AG09309 (cell line): ENCODE measurements around the gene PDE2A.

Source experiments
- DNase-seq: peaks from one replicate; pipeline ENCODE4 v3.0.0-alpha.2; 2010; ENCODE audit warnings: low read depth
- H3K4me3 ChIP-seq: 2 replicates; pipeline ENCODE4 v1.5.1; 2011; ENCODE audit warnings: mild to moderate bottlenecking, low read depth, low read length, moderate library complexity; ENCODE audit not compliant: control insufficient read depth
- CTCF ChIP-seq: IDR thresholded peaks from 2 replicates; pipeline ENCODE4 v1.5.1; 2011; ENCODE audit warnings: mild to moderate bottlenecking, low read depth, low read length, inconsistent platforms; ENCODE audit not compliant: insufficient read depth, control insufficient read depth; ENCODE audit errors: missing control alignments

Gene PDE2A

DNA sequence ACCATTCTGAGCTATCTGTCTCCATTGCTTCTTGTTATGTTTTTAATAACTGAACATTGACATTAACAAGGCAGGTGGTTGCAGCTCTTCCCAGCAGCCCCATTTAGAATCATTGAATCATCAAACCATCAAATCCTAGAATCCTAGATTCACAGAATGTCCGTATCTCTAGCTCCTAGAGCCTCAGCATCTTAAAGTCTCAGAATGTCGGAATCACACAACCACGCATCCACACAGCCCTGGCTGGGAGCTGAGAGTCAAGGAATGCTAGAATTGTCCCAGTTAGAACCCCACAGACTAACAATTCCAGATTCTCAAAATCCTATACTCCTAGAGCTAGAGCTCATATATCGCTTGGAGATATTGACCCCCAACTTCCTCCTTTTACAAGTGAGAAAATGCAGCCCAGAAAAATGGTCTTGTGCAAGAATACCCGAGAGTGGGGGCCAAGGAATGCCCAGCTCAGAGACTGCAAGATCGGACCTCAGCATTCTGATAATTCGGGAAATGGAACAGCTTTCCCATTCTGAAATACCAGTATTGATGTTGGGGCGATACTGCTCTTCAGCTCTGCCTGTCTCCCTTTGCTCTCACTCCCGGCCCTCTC is 38.8 kb downstream of the PDE2A start:
- no peak overlapping the region for H3K4me3 ChIP-seq
- no peak for DNase-seq
- TF ChIP-seq CTCF, result no peak

- no peak for TF ChIP-seq CTCF
- DNase-seq, result no peak
- no peak overlapping the region for H3K4me3 ChIP-seq
These were observed 39.6 kb downstream of the PDE2A start for GRCh38 chr11:72634472-72635095.

- no peak for DNase-seq
- H3K4me3 ChIP-seq, result no peak overlapping the region
- TF ChIP-seq CTCF, result no peak
These were observed 40.2 kb downstream of the PDE2A start for GRCh38 chr11:72634016-72634415.

- DNase-seq, result no peak
- no peak for TF ChIP-seq CTCF
- no peak overlapping the region for H3K4me3 ChIP-seq
These were observed 41.2 kb downstream of the PDE2A start for GRCh38 chr11:72633068-72633467.

DNA sequence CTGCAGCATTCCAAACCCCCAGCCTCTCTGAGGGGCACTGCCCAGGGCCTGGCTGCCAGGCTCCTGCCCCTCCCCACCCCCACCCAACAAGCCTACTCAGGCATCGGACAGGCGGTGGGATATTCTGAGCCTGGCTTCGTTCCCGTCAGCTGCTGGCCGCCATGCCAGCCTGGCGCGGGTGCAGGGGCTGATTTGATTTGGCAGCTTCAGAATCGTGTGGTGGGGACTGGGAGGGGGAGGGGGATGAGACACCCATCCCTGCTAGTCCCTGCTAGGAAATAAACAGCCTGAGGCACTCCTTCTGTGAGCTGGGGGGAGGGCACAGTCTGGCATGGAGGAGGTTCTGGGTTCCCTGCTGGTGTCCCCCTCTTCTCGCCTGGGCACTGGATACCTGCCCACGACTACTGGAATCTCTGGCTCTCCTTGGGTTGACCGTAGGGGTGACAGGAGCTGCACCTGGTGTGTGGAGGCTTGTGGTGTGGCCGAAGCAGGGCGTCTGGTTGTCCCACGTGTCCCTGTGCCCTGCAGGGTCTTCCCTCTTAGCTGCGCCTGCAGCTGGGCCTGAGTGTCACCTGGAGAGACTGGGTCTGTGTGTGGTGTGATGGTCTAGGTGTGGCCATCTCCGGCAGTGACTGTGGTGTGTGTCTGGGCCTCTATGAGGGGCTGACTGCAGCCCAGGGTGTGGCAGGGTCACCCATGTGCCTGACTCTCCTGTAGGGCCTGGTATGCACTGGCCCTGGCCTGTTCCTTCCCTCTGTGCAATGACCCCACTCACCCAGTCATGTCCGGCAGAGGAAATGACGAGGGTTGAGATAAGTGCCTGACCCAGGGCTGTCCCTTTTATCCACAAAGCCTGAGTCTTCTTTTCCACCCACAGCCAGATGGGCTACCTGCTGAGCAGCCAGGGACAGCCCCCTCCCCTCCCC is 42.2 kb downstream of the PDE2A start:
- DNase-seq, result no peak
- H3K4me3 ChIP-seq, result no peak overlapping the region
- no peak for TF ChIP-seq CTCF

DNA sequence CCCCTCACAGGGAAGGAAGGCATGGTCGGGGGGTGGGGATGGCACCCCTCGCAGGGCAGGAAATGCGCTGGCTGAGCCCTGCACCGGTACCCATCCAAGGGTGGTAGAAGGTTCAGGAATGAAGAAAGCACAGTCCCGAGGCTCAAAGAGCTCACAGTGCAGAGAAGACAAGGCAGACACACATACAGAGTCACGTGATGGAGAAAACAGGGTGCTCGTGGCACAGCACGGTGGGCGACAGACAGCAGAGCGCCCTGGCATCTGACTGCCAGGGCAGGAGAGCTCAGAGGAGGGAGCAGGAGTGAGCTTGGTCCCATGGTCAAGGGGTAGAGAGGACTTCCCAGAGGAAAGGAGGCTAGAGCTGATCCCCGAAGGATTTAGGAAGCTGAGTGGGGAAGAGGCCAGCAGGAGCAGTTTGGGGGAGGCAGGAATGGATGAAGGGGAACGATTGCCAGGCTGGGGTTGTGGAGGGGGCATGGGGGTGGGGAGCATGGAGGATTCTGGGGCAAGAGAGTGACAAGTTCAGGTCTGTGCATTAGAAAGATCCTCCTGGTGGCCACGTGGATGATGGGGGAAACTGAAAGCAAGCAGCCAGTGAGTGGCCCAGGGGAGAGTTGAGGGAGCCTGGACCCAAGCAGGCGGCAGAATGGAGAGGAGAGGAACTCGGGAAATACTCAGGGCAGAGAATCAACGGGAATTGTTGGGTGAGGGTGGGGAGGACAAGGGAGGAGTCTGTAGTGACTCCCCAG is 43.9 kb downstream of the PDE2A start:
- DNase-seq, result no peak
- no peak overlapping the region for H3K4me3 ChIP-seq
- no peak for TF ChIP-seq CTCF
